Activated CD4-positive, alpha-beta T cell treated with anti-CD3 and anti-CD28 coated beads for 48 hours (primary cell): Measurements from ENCODE around the gene MRPL17.

Experiments used
- DNase-seq: peaks from one replicate; pipeline ENCODE4 v3.0.0-alpha.2; 2020

Gene MRPL17

DNA sequence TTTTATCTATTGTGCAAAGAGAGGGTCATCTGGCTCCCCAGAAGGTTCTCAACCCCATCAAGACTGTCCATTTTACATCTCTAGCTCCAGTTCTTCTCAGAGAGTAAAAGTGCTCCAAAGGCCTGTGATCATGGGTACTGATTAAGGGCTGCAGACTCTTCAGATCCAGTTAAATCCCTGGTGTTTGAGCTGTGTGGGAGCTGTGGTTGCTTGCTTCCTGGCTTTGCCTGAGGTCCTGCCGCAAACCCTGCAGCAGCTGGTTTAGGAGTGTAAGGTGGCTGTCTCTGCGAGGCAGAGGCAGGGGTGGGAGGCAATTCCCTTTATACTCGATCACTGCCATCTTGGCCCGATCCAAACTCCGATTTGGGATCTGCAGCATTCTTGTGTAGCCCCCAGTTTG lies 1.2 kb downstream of the MRPL17 start:
- DNase-seq = no peak

DNA sequence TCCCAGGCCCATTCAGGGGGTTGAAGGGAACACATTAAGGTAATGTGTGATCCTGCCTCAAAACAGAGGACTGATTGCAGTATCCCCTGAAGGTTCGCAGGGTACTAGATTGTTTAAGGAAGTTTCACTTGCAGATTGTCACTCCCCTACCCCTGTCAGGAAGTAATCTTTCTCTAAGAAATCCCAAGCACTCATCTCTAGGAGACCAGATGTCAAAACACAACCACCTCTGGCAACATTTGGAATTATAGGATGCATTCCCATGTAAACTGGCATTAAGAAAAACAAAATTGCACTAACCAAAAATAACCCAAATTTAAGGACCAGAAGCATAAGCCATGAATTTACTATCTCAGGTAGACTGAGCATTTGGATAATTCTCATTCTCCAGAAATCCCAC lies 1.6 kb downstream of the MRPL17 start:
- DNase-seq = no peak

DNA sequence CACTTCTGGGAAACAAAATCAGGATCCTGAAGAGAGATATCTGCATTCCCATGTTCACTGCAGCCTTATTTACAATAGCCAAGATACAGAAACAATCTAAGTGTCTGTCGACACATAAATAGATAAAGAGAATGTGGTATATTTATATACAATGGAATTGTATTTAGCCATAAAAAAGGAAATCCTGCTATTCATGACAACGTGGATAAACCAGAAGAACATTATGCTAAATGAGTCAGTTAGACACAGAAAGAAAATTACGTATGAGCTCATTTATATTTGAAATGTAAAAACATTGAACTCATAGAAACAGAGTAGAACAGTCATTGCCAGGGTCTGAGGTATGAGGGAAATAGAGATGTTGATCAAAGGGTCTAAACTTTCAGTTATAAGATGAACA lies 6.1 kb downstream of the MRPL17 start:
- DNase-seq = no peak

DNA sequence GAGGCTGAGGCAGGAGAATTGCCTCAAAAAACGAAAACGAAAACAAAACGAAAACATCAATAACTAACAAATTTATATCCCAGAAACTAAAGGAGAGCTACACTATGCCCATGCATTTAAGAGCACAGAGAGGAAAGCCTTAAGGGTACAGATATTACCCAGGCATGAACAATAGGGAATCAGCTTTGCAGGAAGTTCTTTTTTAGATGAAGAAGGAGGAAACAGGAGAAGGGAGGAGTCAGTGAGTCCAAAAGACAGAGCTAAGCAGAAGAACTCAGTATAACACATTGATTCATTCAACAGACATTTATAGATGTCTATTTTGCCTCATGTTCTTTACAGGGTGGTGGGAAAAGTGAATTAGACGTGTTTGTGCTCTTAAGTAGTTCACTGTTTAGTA lies 8.3 kb downstream of the MRPL17 start:
- DNase-seq = no peak

DNA sequence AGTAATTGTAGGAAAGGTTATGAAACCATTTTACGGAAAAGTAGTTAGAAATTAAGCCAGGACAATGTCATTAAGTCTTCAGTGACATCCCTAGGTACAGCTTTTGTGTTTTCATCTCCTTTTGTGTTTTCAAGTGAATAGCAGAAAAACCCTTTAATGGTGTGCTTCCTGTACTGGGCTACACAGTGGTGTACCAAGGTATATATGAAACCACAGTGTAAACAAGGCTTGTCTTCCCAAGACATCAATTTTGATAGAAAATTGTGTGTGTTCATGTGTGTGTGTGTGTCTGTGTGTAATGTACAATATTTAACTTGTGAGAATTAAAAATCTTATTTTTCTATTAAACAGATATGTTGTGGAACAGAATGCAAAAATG lies 8.9 kb downstream of the MRPL17 start:
- no peak for DNase-seq

DNA sequence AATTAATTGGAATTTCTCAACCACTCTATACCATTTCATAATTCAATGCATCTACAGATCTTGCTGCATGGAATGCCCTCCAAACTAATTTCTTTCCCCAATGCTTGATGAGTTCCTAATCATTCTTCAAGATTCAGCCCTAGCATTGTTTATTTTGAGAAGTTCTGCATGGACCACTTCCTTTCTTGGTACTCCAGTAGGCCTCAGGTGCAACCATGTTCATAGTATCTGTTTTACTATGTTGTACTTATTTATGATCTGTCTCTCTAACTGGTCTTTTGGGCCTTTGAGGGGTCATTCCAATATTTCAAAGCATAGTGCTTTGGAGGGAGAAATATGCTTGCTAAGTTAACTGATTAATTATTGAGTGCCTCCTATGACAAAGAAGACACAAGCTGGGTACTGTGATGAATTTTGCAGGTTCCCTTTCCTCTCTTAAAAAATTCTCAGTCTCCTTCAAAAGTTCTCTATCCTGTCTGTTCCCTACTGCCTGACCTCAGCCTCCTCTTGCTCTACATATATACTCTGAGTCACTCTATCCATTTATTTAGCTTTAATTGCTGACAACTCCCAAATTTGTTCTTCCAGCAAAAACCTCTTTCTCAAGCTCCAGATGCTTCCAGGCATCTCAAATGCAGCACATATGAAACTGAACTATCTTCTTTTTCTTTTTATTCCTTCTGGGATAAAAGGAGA lies 9.5 kb downstream of the MRPL17 start:
- no peak for DNase-seq

DNA sequence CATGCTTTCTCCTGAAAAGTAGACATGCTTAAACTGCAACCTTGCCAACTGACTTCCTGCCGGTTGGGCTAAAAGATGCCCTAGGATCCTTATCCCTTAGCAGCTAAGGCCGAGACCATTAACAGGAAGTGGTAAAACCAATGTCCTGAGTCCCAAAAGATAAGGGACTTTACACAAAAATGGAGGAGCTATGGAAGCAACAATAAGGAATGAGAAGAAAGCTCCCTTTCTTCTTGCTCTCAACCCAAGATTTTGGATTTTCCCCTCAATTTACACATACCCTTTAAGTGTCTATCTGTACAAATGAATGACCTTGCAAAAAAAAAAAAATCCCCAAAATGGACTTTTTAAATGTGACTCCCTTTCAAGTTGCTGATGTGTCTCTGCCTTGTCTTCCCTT lies 11.1 kb downstream of the MRPL17 start:
- DNase-seq = no peak

DNA sequence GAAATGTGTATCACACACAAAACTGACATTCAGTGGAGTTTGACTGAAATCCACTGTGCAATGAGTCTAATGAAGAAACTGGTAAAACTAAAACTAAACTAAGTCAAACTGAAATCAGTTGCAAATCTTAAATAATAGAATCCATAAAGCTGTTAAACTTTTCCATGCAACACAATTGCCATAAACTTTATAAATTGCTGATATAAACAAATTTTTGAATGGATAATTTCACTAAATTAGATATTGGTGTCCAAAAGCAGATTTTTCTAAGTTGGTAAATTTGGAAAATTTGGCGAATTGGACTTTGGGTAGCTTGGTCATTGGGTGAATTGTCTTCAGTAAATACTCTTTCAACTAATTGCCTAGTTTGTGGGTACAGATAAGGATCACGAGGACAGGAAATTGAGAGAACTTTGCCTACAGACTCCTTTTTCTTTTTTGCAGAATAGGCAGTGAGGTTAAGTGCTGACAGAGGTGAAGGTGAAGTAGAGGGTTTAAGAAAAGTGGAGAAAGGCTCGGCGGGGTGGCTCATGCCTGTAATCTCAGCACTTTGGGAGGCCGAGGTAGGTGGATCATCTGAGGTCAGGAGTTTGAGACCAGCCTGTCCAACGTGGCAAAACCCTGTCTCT lies 12.8 kb downstream of the MRPL17 start:
- DNase-seq = no peak

DNA sequence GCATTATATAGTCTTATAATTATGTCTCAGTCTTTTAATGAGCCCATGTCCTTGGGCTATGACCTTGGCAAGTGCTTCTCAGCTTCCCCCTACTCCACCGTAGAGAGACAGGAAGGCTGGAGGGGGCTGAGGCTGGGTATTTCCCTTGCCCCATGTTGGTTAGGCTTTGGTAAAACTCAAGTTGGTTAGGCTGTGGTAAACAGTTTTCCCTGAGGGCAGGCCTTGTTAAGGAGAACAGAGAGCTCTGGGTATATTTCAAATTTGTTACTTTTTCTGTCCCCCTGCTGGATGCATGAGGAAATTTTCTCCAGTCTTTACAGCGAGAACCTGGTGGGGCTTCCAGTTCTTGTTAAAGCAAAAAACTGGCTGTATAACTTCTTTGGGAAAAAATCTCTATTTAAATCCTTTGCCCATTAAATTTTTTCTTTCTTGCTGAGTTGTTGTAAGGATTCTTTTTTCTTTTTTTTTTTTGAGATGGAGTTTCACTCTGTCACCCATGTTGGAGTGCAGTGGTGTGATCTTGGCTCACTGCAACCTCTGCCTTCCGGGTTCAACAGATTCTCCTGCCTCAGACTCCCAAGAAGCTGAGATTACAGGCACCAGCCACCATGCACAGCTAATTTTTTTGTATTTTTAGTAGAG lies 15.3 kb downstream of the MRPL17 start:
- no peak for DNase-seq

DNA sequence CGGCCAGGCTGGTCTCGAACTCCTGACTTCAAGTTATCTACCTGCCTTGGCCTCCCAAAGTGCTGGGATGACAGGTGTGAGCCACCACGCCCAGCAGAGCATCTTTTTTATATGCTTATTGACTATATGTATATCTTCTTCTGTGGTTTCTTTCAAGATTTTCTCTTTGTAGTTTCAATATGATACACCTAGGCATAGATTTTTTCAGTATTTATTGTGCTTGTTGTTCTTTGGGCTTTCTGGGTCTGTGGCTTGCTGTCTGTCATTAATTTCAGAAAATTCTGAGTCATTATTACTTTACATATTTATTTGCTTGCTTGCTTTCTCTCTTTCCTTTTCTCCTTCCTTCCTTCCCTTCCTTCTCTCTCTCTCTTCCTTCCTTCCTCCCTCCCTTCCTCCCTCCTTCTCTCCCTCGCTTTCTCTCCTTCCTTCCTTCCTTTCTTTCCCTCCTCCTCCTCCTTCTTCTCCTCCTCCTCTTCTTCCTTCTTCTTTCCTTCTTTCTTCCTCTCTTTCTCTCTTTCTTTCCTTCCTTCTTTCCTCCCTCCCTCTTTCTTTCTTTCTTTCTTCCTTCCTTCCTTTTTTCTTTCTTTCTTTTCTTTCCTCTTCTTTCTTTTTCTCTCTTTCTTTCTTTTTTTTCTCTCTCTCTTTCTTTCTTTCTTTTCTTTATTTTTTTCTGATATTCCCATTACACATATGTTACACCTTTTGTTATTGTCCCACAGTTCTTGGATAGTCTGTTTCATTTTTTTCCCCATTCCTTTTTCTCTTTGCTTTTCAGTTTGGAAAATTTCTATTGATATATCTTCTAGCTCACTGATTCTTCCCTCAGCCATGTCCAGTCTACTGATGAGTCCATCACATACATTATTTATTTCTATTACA lies 16.6 kb downstream of the MRPL17 start:
- DNase-seq = no peak

DNA sequence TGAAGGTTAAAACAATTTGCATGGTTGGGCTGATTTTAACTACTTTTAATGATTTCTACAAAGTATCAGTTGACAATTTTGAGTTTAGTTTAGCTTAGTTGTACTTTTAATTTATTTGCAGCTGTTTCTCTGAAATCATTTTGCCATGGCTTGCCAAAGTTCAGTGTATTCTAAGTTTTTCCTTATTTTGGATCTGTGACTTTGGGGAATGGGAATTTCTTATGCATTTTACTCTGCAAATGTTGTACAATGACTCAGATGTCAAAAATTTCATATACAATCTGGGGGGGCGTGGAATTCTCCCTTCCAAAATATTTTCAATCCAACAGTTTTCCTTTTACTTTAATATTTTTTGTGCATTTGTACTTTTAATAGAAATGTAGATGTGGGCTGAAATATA lies 18.6 kb downstream of the MRPL17 start:
- DNase-seq = no peak

DNA sequence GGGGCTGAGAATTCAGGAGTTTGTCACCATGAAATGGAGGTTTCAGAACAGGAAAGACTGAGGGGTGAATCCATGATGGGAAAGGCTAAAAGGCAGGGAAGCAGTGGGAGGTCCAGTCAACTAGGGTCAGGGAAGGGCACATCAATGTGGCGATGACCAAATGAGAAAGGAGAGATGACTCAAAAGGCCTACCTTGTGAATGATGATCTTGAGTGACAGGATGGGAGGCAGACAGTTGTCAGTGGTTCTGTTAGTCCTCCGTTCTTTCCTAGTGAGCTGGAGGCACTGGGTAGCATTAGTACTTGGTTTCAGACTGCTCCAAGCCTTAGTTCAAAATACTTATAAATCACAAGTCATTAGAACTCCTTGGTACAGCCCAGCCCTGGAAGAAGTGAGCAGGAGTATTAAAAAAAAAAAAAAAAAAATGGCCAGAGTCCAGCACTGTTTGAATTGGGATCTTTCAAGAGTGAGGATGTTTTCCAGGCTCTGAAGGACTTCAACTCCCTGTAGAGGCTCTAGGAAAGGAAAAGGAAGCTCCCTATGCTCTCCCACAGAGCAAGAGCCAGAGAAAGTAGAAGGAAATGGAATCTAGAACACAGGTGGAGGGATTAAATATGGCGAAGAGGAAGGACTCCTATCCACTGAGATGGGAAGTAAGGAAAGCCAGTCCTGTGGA lies 19.2 kb downstream of the MRPL17 start:
- no peak for DNase-seq

DNA sequence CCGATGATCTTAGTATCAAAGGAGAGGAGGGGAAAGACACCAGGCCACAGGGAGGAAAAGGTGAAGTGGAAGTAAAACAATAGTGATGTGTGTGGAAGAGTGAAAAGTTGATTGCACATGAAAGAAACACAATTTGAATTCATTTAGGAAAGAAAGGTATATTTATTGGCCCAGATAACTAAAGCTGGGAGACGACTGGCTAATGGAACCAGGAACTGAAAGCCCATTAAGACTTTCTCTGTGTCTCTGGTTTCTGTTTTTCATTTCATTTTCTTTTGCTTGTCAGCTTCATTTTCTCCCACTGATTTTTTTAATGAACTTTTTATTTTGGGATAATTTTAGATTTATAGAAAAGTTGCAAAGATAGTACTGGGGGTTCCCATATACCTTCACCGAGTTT lies 22.4 kb downstream of the MRPL17 start:
- no peak for DNase-seq

DNA sequence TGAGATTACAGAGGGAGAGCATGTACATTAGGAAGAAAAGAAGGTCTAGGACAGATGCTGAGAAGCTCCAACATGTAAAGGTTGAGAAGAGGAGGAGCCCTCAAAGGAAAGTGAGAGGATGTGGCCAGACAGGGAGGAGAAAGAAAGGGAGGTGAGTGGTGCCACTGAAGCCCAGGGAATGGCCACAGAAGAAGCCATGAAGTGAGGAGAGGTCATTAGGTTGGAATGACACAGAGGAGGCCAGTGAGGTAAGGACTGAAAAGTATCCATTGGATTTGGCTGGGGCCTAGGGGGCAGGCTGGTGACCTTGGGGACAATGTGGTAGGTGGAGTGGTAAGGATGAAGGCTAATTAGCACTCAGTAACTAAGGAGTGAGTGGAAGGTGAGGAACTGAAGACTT lies 24.5 kb downstream of the MRPL17 start:
- no peak for DNase-seq

DNA sequence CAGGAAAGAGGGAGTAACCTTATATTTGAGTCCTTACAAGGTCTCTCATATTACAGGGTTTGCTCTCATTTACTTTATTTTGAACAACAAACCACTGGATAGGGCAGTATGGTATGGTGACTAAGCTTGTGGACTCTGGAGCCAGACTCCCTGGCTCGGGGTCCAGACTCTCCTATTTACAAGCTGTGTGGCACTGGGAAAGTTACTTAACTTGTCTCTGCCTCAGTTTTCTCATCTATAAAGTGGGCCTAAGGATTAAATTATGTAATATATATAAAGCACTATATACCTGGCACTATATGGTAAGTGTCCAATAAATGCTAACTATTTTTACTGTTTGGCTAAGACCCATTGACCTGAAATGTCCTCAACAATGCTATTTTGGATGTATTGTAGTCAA lies 25.8 kb downstream of the MRPL17 start:
- no peak for DNase-seq

DNA sequence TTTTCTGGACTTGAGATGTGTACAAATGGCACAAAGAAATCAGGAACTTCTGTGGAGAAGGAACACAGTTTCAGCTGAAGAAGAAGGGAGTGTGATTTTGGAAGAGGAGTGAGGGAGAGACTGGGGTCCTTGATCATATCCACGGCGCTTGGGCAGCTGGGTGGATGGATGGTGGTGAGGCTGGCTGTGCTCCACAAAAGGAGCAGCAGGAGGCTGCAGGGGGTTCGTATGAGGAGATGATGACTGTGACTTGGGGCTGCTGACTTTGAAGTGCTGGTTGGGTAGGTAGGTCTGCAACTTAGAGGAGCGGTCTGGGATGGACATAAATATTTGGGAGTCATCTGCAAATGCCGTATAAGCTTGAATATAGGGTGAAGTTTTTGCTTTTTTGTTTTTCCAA lies 26.2 kb downstream of the MRPL17 start:
- no peak for DNase-seq

DNA sequence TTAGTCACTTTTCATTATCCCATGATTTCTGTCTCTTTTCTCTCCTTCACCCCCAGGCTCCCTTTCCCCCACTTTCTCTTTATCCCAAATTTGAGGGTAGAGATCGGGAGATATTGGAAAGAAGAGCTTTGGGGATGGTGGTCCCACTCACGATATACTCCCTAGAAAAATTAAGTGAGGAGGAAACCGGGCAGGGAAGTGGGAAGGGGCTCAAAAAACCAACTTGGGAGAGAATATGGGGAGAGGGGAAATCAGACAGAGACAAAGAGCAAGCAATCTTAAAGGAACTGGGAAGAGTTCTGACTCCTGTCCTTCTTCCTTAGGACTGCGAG lies 26.6 kb downstream of the MRPL17 start:
- DNase-seq = no peak

DNA sequence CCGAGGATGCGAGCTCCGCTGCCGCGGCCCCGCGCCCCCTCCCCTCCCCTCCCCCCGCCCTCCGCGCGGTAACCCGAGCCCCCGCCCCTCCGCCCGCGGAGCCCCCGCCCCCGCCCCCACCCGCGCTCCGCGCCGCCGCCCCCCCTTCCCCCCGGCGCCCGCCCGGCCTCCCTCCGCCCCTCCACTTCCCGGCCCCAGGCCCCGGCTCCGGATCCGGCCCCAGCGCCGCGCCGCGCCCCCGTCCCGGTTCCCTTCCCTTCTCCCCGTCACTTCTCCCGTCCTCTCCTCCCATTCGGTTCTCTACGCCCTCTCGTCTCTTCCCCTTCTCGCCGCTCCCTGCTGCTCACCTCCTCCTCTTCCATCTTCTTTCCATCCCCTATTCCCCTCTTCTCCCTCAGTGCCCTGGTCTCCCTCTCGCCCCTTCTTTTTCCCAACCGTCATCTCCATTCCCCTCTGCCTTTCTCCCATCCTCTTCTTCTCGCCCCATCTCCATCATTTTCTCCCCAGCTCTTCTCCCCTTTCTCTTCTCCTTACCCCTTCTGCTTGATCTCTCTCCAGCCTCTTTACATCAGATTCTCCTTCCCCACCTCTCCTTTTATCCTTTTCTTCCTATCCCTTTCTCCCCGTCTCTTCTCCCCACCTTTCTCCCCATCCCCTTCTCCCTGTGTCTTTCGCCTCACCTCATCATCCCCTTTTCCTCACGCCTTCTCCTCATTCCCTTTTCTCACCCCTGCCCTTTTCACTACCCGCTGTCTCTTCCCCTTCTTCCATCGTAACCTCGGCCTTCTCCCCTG lies 27.2 kb downstream of the MRPL17 start, which contains the start of gene DCHS1:
DCHS1 (minus strand) TSS at position 20 of the 794 bp plus-strand sequence. CDS start 14,196 bp downstream, outside the sequence.
- DNase-seq = no peak

DNA sequence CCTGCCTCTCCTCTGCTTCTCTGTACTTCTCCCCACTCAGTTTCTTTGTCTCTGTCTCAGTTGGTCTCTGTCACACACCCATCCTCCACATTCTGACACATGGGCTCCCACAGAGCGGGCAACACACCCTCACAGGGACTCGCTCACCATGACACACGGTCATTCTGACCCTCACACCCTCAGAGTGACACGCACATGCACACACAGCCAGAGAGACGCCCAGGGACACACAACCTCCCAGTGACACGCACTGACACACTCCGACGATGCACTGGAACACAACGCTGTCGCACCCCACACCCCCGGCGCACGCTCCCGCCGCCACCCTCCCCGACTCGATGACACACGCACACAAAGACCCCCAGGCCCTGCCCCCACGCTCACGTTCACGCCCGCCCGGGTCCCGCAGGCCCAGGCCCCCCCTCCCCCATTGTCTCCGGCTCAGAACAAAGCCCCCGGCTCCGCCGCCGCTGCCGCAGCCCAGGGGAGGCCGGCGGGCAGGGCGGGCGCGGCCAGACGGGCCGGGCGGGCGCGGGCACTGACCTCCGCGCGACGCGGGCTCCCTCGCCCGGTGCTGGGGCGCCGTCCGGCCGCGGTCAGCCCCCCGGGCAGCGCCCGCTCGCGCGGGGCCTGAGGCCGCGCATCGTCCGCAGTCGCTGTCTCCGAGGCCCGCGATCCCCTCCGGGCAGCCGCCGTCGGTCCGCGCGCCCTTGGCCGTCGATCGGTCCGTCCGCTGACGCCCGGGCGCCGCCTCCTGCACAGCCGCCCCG lies 27.9 kb downstream of the MRPL17 start:
- DNase-seq = peak; percentile 43

DNA sequence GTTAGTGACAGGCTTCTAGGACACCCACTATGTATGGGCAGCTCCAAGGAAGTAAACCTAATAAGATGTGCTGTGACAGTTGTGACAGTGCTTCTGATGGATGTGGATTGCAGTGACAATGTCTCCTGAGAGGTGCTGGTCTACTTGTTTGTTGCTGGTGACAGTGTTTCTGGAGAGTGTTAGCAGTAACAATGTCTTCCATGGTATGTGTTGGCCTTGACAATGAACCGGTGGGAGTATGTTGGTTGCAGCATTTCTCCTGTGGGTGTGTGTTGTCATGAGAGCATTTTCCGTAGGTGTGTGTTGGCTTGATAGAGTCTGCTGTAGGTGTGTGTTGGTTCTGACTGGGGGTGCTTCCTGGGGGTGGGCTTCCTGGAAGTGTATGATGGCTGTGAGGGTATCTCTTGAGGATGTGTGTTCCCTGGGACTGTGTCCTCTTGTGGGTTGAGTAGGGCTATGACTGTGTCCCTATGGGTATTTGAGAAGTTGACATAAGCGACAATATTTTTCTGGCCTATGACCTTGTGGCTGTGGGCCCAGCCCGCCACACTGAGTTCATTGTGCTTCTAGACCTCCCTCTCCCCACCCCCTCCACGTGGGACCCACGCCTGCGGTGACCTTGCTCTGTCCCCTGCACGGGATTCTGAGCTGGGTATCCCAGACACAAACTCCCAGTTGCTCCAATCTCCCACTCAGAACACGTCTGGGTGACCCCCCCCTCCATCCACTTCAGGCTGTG lies 28.7 kb downstream of the MRPL17 start:
- no peak for DNase-seq

DNA sequence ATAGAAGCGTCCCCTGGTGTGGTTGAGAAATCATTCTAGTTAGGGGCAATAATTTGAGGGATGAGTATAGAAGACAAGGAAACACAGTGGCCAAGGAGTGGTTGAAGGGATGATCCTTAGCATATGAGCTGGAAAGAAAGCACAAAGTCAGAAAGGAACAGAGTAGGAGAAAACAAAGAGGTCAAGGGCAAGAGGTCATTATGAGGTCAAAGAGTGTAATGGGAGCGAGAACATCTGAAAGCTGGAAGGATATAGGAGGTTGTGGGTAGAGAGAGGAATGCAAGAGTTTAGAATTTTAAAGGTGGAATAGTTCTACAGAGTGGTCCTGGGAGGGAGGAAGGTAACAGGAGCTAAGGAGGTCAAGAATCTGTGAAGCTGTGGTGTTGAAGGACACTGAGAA lies 29.5 kb downstream of the MRPL17 start:
- DNase-seq = no peak
